Pons (tissue), 1 donor: ENCODE data around the gene UHRF1.

Experiments used
- DNase-seq: peaks from one replicate; pipeline ENCODE4 v3.0.0-alpha.2; 2016; ENCODE audit warnings: low spot score

Gene UHRF1

GRCh38 chr19:4990306-4990705 is 81.0 kb downstream of the UHRF1 start:
- no peak for DNase-seq

DNA sequence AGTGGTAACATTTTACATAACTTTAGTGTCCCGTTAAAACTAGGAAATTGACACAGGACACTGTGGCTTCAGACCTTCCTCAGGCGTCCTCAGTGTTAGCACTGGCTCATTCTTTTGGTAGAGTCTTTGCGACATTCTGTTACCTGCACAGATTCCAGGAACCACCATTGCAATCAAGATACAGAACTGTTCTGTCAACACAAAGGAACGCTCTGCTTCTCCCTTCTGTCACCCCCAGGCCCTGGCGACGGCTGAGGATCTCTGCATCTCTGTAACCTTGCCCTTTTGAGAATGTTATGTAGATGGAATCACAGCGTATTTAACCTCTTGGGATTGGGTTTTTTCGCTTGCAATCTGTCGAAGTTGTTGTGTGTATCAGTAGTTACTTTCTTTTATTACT is 82.2 kb downstream of the UHRF1 start:
- DNase-seq, result no peak

DNA sequence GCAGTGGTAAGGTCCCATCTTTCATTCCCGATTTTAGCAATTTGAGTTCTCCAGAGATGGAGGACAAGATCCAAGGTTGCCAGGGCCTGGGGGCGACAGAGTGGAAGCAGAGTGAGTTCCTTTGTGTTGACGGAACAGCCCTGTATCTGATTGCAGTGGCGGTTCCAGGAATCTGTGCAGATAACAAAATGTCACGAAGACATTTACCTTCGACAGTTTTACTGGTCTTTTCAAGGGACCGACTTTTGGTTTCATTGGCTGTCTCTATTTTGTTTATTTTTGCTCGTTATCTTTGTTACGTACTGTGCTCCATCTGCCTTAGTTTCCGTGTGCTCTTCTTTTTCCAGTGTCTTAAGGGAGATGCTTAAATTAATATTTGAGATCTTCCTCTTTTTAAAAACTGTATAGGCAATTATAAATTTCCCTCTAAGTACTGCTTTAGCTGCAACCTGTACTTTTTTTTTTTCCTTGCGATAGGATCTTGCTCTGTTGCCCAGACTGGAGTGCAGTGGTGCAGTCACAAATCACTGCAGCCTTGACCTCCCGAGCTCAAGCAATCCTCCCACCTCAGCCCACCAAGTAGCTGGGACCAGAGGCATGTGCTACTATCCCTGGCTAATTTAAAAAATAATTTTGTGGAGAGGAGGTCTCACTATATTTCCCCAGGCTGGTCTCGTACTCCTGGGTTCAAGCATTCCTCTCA is 82.8 kb downstream of the UHRF1 start:
- DNase-seq, result no peak

DNA sequence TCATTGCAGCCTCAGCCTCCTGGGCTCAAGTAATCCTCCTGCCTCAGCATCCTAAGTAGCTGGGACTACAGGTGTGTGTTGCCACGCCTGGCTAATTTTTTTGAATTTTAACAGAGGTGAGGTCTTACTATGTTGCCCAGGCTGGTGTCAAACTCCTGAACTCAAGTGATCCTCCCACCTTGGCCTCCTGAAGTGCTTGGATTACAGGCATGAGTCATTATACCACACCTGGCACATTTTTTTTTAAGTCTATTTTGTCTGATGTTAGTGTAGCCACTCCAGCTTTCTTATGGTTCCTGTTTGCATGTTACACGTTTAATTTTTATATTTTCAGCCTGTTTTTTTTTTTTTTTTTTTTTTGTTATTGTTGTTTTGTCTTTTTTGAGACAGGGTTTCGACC is 84.4 kb downstream of the UHRF1 start:
- DNase-seq, result no peak

- no peak for DNase-seq
Observed at GRCh38 chr19:4996701-4997100, 87.4 kb downstream of the UHRF1 start.

DNA sequence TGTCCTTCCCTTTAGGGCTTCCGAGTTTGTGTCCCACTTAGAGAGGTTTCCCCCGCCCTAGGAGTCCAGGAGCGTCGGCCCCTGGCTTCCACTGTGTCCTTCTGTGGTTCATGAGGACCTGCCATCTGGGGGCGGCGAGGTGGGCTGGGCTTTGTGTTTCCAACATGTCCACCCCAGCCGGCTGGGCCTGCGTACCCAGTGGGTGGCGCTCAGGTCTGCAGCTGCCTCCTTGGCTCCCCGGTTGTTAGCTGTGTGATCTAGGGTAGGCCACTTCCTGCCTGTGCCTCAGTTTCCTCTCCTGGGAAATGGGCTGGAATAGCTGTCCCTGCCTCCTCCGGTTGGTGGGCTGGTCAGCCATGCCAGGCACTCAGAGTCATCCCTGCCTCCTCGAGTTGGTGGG is 88.0 kb downstream of the UHRF1 start:
- DNase-seq, result no peak

GRCh38 chr19:5000120-5000611 is 90.9 kb downstream of the UHRF1 start:
- DNase-seq, result no peak

DNA sequence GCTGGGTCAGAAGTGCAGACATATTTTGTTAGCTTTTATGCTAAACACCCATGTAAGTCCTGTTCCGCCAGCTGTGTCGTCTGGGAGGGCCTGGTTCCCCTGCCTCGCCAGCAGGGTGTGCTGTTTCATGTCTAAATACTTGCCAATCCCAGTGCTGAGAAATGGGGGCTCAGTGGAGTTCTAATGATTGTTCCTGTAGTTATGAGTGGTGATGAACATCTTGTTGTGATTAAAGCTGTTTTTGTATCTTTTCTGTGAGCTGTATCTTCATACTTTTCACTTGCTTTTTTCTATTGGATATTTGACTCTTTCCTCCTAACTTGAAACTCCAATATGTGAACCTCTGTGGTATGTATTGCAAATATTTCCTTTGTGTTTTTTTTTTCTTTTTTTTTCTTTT is 92.3 kb downstream of the UHRF1 start:
- peak; percentile 16 for DNase-seq

DNA sequence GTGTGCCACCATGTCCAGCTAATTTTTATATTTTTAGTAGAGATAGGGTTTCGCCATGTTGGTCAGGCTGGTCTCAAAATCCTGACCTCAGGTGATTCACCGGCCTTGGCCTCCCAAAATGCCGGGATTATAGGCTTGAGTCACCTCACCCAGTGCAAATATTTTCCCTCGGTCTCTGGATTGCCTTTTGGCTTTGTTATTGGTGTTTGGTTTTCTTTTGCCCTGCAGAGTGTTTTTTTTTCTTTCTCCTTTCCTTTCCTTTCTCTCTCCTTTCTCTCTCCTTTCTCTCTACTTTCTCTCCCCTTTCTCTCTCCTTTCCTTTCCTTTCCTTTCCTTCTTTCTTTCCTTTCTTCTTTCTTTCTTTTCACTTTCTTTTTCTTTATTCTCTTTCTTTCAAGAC is 92.8 kb downstream of the UHRF1 start:
- no peak for DNase-seq

DNA sequence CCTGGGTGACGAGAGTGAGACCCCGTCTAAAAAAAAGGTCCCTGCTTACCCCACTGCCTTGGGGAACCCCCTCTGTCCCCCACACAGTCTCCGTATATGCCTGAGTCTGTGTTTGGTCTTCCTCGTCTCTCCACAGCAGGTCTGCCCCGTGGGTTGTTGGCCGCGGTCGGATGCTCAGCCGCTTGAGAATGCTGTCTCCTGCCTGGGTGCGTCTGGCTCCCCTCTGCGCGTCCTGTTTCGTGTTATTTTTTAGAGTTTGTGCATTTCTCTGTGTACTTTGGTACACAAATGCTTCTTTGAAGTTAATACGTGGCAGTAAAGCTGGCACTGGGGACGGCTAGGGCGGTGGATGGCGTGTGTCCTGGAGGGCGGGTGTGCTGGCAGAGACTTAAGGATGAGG is 94.5 kb downstream of the UHRF1 start:
- DNase-seq, result no peak

- DNase-seq, result no peak
Observed at GRCh38 chr19:5005096-5005495, 95.8 kb downstream of the UHRF1 start.

DNA sequence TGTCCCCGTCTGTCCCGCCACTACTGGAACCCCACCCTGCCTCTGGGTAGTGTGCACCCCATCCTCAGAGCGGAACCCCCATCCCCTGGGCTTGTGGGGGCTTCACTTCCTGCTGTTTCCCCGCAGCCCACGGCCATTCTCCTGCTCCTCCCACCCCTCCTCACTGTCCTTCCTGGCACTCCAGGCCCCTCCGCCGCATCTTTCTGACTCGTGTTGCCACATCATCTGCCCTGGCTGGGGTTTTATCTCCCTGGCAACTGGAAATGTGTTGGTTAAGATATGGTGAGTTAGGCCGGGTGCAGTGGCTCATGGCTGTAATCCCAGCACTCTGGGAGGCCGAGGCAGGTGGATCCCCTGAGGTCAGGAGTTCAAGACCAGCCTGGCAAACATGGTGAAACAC is 96.9 kb downstream of the UHRF1 start:
- DNase-seq, result no peak

DNA sequence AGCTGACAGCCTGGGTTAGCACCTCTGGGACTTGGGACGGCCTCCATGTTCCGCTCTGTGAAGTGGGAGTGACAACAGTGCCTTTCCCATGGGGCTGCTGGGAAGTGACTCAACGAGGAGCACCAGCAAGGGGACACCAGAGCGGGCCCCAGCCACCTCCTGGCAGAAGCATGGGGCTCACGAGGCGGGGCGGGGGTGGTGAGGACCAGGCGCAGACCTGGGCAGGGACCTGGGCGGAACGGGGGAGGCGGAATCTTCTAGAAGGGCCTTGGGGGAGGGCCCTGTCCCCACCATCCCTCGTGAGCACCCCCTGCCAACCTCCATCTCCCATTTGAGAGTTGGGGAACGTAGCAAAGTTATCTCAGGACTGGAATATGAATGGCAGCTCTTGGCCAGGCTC is 97.5 kb downstream of the UHRF1 start:
- DNase-seq, result no peak
